ENCODE data around the gene LCN10.
"Not testable (repeated sequence)": the region's sequence is repeated elsewhere in the genome, so short reads cannot be mapped to it uniquely, and the experiment has no call there.

LCN10 gene

GRCh38 chr9:136742591-136743391 is at the start of gene LCN10:
Gene LCN10 (minus strand): TSS chr9:136742940. CDS start chr9:136742903, 37 bp downstream.
- in situ Hi-C loops (cut with MboI; ENCODE audit: low sequenced_read_pairs, unreplicated experiment) = no loop called here
- no peak for DNase-seq (ENCODE audit: low spot score)
- TF ChIP-seq, protein P1, sequence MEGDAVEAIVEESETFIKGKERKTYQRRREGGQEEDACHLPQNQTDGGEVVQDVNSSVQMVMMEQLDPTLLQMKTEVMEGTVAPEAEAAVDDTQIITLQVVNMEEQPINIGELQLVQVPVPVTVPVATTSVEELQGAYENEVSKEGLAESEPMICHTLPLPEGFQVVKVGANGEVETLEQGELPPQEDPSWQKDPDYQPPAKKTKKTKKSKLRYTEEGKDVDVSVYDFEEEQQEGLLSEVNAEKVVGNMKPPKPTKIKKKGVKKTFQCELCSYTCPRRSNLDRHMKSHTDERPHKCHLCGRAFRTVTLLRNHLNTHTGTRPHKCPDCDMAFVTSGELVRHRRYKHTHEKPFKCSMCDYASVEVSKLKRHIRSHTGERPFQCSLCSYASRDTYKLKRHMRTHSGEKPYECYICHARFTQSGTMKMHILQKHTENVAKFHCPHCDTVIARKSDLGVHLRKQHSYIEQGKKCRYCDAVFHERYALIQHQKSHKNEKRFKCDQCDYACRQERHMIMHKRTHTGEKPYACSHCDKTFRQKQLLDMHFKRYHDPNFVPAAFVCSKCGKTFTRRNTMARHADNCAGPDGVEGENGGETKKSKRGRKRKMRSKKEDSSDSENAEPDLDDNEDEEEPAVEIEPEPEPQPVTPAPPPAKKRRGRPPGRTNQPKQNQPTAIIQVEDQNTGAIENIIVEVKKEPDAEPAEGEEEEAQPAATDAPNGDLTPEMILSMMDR (IDR thresholded peaks at IDR 0.05; ENCODE audit: borderline replicate concordance, control extremely low read depth, extremely low read depth, insufficient read depth, missing control alignments) = peak; percentile 4

DNA sequence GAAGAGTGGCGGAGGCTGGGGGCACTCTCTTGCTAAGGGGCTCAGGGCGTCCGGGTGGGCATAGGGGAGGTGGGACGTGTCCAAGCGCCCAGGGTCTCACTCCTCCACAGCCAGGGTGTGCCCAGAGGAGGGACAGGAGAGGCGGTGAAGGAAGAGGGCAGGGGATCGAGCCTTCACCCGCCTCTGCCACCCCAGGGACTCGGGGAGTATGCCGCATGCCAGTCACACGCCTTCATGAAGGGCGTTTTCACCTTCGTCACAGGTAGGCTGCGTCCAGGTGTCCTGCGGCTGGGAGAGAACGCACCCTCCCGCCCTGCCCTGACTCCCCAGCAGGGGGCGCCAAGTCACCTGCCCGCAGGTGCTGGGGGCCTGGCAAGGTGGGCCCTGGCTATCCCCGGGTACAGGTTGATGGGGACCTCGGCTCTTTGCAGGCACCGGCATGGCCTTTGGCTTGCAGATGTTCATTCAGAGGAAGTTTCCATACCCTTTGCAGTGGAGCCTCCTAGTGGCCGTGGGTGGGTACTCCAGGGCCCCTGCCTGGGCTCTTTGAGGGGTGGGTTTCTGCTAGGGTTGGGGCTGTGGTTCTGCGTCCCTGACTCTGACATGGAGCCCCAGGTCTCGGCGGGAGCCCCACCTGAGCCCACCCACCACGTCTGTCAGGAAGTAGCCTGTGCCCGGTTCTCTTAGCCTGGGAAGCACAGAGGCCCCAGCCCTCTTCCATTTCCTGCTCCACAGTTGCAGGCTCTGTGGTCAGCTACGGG is 49.0 kb upstream of the LCN10 start:
- in situ Hi-C loops (cut with MboI; ENCODE audit: low sequenced_read_pairs, unreplicated experiment) = no loop called here
- TF ChIP-seq, protein P1 (IDR thresholded peaks at IDR 0.05; ENCODE audit: borderline replicate concordance, control extremely low read depth, extremely low read depth, insufficient read depth, missing control alignments) = peak; percentile 76

DNA sequence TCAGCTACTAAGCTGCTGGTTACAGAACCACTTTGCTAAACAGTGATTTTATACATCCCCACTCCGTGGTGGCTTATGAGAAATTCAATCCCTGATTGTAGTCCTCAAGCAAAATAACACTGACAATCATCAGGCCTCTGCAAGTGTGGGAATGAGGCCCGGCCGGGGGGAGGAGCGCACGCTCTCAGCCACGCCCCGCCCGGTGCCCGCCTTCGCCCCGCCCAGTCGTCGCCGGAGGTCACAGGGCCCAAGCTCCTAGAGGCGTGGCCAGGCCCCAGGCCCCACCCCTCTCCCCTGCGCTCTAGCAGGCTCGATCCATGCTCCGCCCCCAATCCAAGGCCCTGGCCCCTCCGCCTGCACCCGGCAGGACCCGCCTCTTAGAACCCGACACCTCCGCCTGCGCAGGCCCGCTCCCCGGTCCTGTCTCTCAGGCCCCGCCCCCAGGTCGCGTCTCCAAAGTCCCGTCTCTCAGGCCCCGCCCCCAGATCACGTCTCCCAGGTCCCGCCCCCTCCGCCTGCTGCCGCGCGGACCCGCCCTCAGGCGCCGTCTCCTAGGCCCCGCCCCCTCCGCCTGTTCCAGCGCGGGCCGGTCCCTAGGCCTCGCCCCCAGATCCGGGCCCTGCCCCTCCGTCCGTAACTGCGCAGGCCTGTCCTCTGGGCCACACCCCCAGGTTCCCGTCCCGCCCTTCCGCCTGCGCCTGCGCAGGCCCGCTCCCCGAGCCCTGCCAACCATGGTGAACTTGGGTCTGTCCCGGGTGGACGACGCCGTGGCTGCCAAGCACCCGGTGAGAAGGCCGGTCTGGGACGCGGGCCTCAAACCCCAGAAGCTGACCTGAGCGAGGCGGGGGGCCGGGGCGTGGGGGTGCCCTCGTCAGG is 48.1 kb upstream of the LCN10 start, which contains the start of gene TMEM141:
TMEM141 (plus strand) TSS at position 705 of the 876 bp plus-strand sequence; CDS start at position 732, 27 bp downstream.
- TF ChIP-seq, protein P1 (IDR thresholded peaks at IDR 0.05; ENCODE audit: borderline replicate concordance, control extremely low read depth, extremely low read depth, insufficient read depth, missing control alignments) = no peak
- peak; percentile 99 for DNase-seq (ENCODE audit: low spot score)
- in situ Hi-C loops (cut with MboI; ENCODE audit: low sequenced_read_pairs, unreplicated experiment) = no loop called here

More for the DNA sequence above, 49.0 kb upstream of the LCN10 start:
- peak; percentile 63 for DNase-seq (ENCODE audit: low spot score)

DNA sequence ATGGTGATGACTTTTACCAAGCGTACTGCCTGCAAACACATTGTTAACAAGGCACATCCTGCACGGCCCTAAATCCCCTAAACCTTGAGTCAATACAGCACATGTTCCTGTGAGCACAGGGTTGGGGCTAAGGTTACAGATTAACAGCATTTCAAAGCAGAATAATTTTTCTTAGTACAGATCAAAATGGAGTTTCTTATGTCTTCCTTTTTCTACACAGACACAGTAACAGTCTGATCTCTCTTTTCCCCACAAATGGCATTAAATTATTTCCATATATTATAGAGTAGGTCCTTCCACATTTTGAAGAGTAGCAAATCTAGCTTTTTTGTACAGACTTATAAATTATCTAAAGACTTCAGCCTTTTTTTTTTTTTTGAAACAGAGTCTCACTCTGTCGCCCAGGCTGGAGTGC is 46.8 kb upstream of the LCN10 start:
- in situ Hi-C loops (cut with MboI; ENCODE audit: low sequenced_read_pairs, unreplicated experiment) = no loop called here
- TF ChIP-seq, protein P1 (IDR thresholded peaks at IDR 0.05; ENCODE audit: borderline replicate concordance, control extremely low read depth, extremely low read depth, insufficient read depth, missing control alignments) = no peak
- no peak for DNase-seq (ENCODE audit: low spot score)

DNA sequence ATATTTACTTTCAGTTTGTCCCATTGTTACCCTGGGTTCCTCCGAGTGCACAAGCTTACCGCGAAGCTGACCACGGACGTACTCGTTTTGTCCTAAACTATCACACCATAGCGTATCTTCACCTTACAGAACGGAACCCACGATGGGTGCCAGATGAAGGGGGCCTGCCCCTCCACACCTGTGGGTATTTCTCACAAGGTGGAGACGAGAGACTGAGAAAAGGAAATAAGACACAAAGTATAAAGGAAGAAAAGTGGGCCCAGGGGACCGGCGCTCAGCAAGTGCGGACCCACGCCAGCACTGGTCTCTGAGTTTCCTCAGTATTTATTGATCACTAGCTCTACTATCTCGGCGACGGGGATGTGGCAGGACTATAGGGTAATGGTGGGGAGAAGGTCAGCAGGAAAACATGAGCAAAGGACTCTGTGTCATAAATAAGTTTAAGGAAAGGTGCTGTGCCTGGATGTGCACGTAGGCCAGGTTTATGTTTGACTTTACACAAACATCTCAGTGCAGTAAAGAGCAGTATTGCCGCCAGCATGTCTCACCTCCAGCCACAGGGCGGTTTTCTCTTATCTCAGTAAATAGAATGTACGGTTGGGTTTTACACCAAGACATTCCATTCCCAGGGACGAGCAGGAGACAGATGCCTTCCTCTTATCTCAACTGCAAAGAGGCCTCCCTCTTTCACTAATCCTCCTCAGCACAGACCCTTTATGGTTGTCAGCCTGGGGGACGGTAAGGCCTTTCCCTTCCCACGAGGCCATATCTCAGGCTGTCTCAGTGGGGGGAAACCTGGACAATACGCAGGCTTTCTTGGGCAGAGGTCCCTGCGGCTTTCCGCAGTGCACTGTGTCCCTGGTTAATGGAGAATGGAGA is 46.1 kb upstream of the LCN10 start:
- in situ Hi-C loops (cut with MboI; ENCODE audit: low sequenced_read_pairs, unreplicated experiment); DNase-seq (ENCODE audit: low spot score): not testable (repeated sequence)

DNA sequence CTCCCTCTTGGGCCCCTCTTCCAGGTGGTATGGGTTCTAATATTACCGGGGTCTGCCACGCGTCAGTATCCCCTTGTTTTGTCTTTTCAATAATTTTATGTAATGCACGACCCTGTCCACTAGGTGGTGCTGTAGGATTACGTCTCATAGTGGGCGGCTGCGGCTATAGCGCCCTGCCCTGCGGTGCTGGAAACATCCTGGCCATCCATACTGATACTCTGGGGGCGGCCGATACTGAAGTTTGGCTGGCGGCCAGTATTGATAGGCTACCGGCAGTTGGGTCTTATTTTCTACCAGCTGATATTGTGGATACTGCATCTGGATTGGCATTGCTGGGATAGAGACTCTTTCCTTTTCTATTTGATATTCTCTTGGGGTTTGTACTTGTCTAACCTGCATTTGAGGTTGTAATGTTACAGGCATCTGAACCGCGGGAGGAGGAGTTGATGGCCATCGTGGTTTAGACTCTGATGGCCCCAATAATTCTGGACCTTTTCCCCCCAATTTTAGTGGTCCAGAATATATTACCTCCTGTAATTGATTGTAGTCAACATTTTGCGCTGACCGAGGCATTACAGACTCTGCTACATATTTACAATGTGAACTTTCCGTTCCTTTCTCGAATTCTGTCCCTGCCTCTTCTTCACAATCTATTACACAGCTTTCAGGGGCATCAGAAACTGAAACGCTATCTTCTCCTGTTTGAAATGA is 45.1 kb upstream of the LCN10 start:
- DNase-seq (ENCODE audit: low spot score) = peak; percentile 68
- in situ Hi-C loops (cut with MboI; ENCODE audit: low sequenced_read_pairs, unreplicated experiment) = no loop called here
- TF ChIP-seq, protein P1 (IDR thresholded peaks at IDR 0.05; ENCODE audit: borderline replicate concordance, control extremely low read depth, extremely low read depth, insufficient read depth, missing control alignments) = peak; percentile 88

- in situ Hi-C loops (cut with MboI; ENCODE audit: low sequenced_read_pairs, unreplicated experiment) = not testable (repeated sequence)
Observed at GRCh38 chr9:136786983-136787382, 44.2 kb upstream of the LCN10 start.

More at GRCh38 chr9:136786983-136787382, 44.2 kb upstream of the LCN10 start:
- DNase-seq (ENCODE audit: low spot score) = not testable (repeated sequence)

Data from GM13976 (cell line).